GM23338 (cell line): ENCODE measurements around the gene LRRFIP2. TPM values are rescaled to one million over a fixed set of nuclear protein-coding genes. Genes with fewer than 3 reads are reported as not detected.

Source experiments
- ATAC-seq: fragments of 200-7000 bp; cut with Tn5 transposase; 3 replicates; pipeline ENCODE4 v1.9.1; 2020
- DNase-seq: peaks from one replicate; pipeline ENCODE4 v3.0.0-alpha.2; 2015; ENCODE audit warnings: low spot score
- H2AFZ ChIP-seq: fragments of 200-600 bp; sonication (generic); 2 replicates; pipeline ENCODE4 v1.8.0; 2016; ENCODE audit warnings: antibody characterized with exemption, mild to moderate bottlenecking, moderate library complexity
- H3F3A ChIP-seq: fragments of 200-600 bp; sonication (generic); replicated peaks from 2 replicates; pipeline ENCODE4 v1.8.0; 2017; ENCODE audit warnings: antibody characterized with exemption, mixed run types, low read depth
- H3K27ac ChIP-seq: fragments of 200-600 bp; sonication (generic); 2 replicates; pipeline ENCODE4 v1.6.1; 2016; ENCODE audit warnings: low read depth
- H3K27me3 ChIP-seq: fragments of 200-600 bp; sonication (generic); 2 replicates; pipeline ENCODE4 v1.8.0; 2016; ENCODE audit warnings: mild to moderate bottlenecking, mixed run types, moderate library complexity; ENCODE audit not compliant: insufficient read depth
- H3K36me3 ChIP-seq: fragments of 200-600 bp; sonication (generic); 2 replicates; pipeline ENCODE4 v1.8.0; 2016; ENCODE audit warnings: mild to moderate bottlenecking; ENCODE audit not compliant: insufficient read depth
- H3K4me1 ChIP-seq: fragments of 200-600 bp; sonication (generic); 2 replicates; pipeline ENCODE4 v1.8.0; 2016; ENCODE audit warnings: mild to moderate bottlenecking, moderate library complexity; ENCODE audit not compliant: insufficient read depth
- H3K4me2 ChIP-seq: fragments of 200-600 bp; sonication (generic); 2 replicates; pipeline ENCODE4 v1.7.1; 2017; ENCODE audit warnings: mixed run types
- H3K4me3 ChIP-seq: fragments of 200-600 bp; sonication (generic); 2 replicates; pipeline ENCODE4 v1.6.1; 2016; ENCODE audit warnings: mixed run types
- H3K79me2 ChIP-seq: fragments of 200-600 bp; sonication (generic); replicated peaks from 2 replicates; pipeline ENCODE4 v1.8.0; 2017; ENCODE audit warnings: mild to moderate bottlenecking; ENCODE audit not compliant: insufficient read depth
- H3K9me2 ChIP-seq: fragments of 200-600 bp; sonication (generic); 2 replicates; pipeline ENCODE4 v1.8.0; 2017; ENCODE audit not compliant: insufficient read depth
- H4K20me1 ChIP-seq: fragments of 200-600 bp; sonication (generic); replicated peaks from 2 replicates; pipeline ENCODE4 v1.8.0; 2017; ENCODE audit warnings: mild to moderate bottlenecking; ENCODE audit not compliant: insufficient read depth
- H3K27ac Mint-ChIP-seq: 2 replicates; pipeline ENCODE4 v1.8.0; 2020; ENCODE audit warnings: inconsistent platforms, mild to moderate bottlenecking, moderate library complexity, mixed read lengths
- H3K27me3 Mint-ChIP-seq: 3 replicates; pipeline ENCODE4 v1.8.0; 2022; ENCODE audit warnings: low read depth, mild to moderate bottlenecking, moderate library complexity, mixed read lengths, inconsistent platforms; ENCODE audit not compliant: insufficient read depth, poor library complexity
- H3K36me3 Mint-ChIP-seq: 3 replicates; pipeline ENCODE4 v1.8.0; 2021; ENCODE audit warnings: low read depth, mild to moderate bottlenecking, inconsistent platforms, moderate library complexity, mixed read lengths
- H3K4me1 Mint-ChIP-seq: 3 replicates; pipeline ENCODE4 v1.8.0; 2020; ENCODE audit warnings: mild to moderate bottlenecking, inconsistent platforms, mixed read lengths
- H3K4me3 Mint-ChIP-seq: 3 replicates; pipeline ENCODE4 v1.8.0; 2021; ENCODE audit warnings: moderate library complexity, mild to moderate bottlenecking, inconsistent platforms, mixed read lengths
- H3K9me3 Mint-ChIP-seq: 3 replicates; pipeline ENCODE4 v1.8.0; 2020; ENCODE audit warnings: moderate library complexity, mild to moderate bottlenecking, inconsistent platforms, mixed read lengths
- CREB1 ChIP-seq: fragments of 250-450 bp; sonication (Bioruptor Pico); IDR thresholded peaks from 2 replicates; pipeline ENCODE4 v1.5.0; 2020; ENCODE audit warnings: low read depth, mild to moderate bottlenecking, moderate library complexity
- ETS1 ChIP-seq: IDR thresholded peaks from 2 replicates; pipeline ENCODE4 v1.6.1; 2016; ENCODE audit warnings: antibody characterized with exemption
- EZH2 ChIP-seq: fragments of 200-600 bp; sonication (generic); IDR thresholded peaks from one replicate; pipeline ENCODE4 v1.8.0; 2017; ENCODE audit warnings: antibody characterized with exemption, mild to moderate bottlenecking, low read depth; ENCODE audit not compliant: unreplicated experiment
- EZH2phosphoT487 ChIP-seq: fragments of 200-600 bp; sonication (generic); IDR thresholded peaks from one replicate; pipeline ENCODE4 v1.8.1; 2018; ENCODE audit warnings: antibody characterized with exemption; ENCODE audit not compliant: unreplicated experiment
- JUNB ChIP-seq: IDR thresholded peaks from one replicate; pipeline ENCODE4 v1.6.1; 2016; ENCODE audit warnings: antibody characterized with exemption; ENCODE audit not compliant: unreplicated experiment
- POLR2AphosphoS5 ChIP-seq: IDR thresholded peaks from 2 replicates; pipeline ENCODE4 v1.6.1; 2016; ENCODE audit warnings: antibody characterized with exemption, low read depth
- STAT1 ChIP-seq: IDR thresholded peaks from one replicate; pipeline ENCODE4 v1.6.1; 2016; ENCODE audit warnings: antibody characterized with exemption; ENCODE audit not compliant: unreplicated experiment
- ZNF114 ChIP-seq: fragments of 250-450 bp; sonication (Bioruptor Pico); IDR thresholded peaks from 2 replicates; pipeline ENCODE4 v1.5.0; 2020; ENCODE audit warnings: mild to moderate bottlenecking, moderate library complexity
- ZNF331 ChIP-seq: fragments of 250-450 bp; sonication (Bioruptor Pico); IDR thresholded peaks from 2 replicates; pipeline ENCODE4 v1.5.0; 2020; ENCODE audit warnings: low read depth, mild to moderate bottlenecking, moderate library complexity
- polyA plus RNA-seq: library from polyadenylated mRNA; unstranded; fragments of >200 nt; fragmentation: Nextera tagmentation; extraction: Ambion mirVana; gene quantifications from 2 replicates; pipeline ENCODE4 v1.2.1, GENCODE V29; 2016
- total RNA-seq: library from RNA; depleted of rRNA; stranded (reverse); fragments of >200 nt; shearing (Covaris generic); gene quantifications from 2 replicates; pipeline ENCODE4 v1.2.3, GENCODE V29; 2014
- TF ChIP-seq, protein P1 (sequence below): IDR thresholded peaks from one replicate; pipeline ENCODE4 v1.6.1; 2018; ENCODE audit warnings: antibody characterized with exemption; ENCODE audit not compliant: unreplicated experiment
- TF ChIP-seq, protein P2 (sequence below), 2 experiments: fragments of 200-600 bp in 1 of 2; sonication (generic) in 1 of 2; conservative IDR thresholded peaks; 2 replicates each; pipeline versions ENCODE4 v1.5.1 to v1.6.1; 2016 to 2017; ENCODE audit warnings: antibody characterized with exemption in 2 of 2, low read depth in 2 of 2, mild to moderate bottlenecking in 2 of 2, moderate library complexity in 1 of 2

Gene LRRFIP2
- total and polyA plus RNA-seq, 2 experiments from 2014 or later = 20.3 to 29.0 TPM

DNA sequence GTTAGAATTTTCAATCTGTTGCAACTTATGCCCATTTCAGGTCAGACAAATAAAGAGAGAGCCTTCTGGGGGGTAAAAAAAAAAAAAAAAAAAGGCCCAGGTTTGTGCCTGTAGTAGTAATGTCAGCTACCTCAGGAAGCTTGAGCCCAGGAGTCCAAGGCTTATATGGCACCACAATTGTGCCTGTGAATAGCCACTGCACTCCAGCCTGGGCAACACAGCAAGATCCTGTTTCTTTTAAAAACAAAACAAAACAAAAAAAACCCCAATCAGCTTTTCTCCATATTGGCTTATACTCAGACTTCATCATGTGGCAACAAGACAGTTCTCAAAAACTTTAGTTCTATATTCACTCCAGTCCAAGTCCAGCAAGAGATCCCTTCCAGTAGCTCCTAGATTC is 8.4 kb upstream of the LRRFIP2 start (continued):
- TF ChIP-seq, protein P1, sequence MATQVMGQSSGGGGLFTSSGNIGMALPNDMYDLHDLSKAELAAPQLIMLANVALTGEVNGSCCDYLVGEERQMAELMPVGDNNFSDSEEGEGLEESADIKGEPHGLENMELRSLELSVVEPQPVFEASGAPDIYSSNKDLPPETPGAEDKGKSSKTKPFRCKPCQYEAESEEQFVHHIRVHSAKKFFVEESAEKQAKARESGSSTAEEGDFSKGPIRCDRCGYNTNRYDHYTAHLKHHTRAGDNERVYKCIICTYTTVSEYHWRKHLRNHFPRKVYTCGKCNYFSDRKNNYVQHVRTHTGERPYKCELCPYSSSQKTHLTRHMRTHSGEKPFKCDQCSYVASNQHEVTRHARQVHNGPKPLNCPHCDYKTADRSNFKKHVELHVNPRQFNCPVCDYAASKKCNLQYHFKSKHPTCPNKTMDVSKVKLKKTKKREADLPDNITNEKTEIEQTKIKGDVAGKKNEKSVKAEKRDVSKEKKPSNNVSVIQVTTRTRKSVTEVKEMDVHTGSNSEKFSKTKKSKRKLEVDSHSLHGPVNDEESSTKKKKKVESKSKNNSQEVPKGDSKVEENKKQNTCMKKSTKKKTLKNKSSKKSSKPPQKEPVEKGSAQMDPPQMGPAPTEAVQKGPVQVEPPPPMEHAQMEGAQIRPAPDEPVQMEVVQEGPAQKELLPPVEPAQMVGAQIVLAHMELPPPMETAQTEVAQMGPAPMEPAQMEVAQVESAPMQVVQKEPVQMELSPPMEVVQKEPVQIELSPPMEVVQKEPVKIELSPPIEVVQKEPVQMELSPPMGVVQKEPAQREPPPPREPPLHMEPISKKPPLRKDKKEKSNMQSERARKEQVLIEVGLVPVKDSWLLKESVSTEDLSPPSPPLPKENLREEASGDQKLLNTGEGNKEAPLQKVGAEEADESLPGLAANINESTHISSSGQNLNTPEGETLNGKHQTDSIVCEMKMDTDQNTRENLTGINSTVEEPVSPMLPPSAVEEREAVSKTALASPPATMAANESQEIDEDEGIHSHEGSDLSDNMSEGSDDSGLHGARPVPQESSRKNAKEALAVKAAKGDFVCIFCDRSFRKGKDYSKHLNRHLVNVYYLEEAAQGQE = no peak
- no peak for TF ChIP-seq JUNB
- no peak for TF ChIP-seq ZNF114 (CRISPR knock-in tag)

- H3K4me2 ChIP-seq = no peak overlapping the region
- Mint-ChIP-seq H3K9me3 (no peaks in the 10 kb centered on the region), H3K36me3 (no peaks in the 10 kb centered on the region), H3K27me3 (no peaks in the 10 kb centered on the region), H3K4me1 (peaks cover 4% of the 10 kb centered on the region; the same call in 2 of the 3 replicates), H3K4me3 (no peak overlapping the region), H3K27ac (no peak overlapping the region)
- peaks cover 9% of the 10 kb centered on the region; the same call in 1 of the 2 replicates for H3K4me1 ChIP-seq
- H3K4me3 ChIP-seq = no peak overlapping the region
- peaks cover 19% of the 10 kb centered on the region for H3K79me2 ChIP-seq
- H4K20me1 ChIP-seq = 0 out of 2 replicates have a peak, but pooled peaks cover 3% of the 10 kb centered on the region
- no peaks in the 10 kb centered on the region for H3K27me3 ChIP-seq
- no peak overlapping the region for H3K27ac ChIP-seq
- no peaks in the 10 kb centered on the region for H3K36me3 ChIP-seq
- H3K9me2 ChIP-seq = no peaks in the 10 kb centered on the region
- H2AFZ ChIP-seq = no peak overlapping the region
- no peaks in the 10 kb centered on the region for H3F3A ChIP-seq
- DNase-seq (no peak), ATAC-seq (no peak)
- TF ChIP-seq ZNF331 (CRISPR knock-in tag) (no peak), JUNB (no peak), CREB1 (CRISPR knock-in tag) (no peak), ETS1 (no peak), EZH2phosphoT487 (no peak), POLR2AphosphoS5 (no peak)
These were observed 7.4 kb upstream of the LRRFIP2 start for GRCh38 chr3:37181756-37182155.

- Histone ChIP-seq H3K4me1 (peaks cover 17% of the 10 kb centered on the region), H3K79me2 (peaks cover 30% of the 10 kb centered on the region), H3K36me3 (no peaks in the 10 kb centered on the region), H3F3A (no peaks in the 10 kb centered on the region), H3K27ac (no peak overlapping the region), H3K4me3 (no peak overlapping the region), H3K9me2 (no peaks in the 10 kb centered on the region), H4K20me1 (0 out of 2 replicates have a peak, but pooled peaks cover 3% of the 10 kb centered on the region), H3K4me2 (no peak overlapping the region), H3K27me3 (no peaks in the 10 kb centered on the region), H2AFZ (no peak overlapping the region)
- H3K27ac Mint-ChIP-seq = no peak overlapping the region
- no peaks in the 10 kb centered on the region for H3K9me3 Mint-ChIP-seq
- no peaks in the 10 kb centered on the region for H3K36me3 Mint-ChIP-seq
- peaks cover 4% of the 10 kb centered on the region for H3K27me3 Mint-ChIP-seq
- ATAC-seq = no peak
- no peak for DNase-seq
- no peak overlapping the region for H3K4me3 Mint-ChIP-seq
- peaks cover 14% of the 10 kb centered on the region for H3K4me1 Mint-ChIP-seq
- TF ChIP-seq CREB1 (CRISPR knock-in tag) = no peak
- no peak for TF ChIP-seq STAT1
- TF ChIP-seq, protein P2, sequence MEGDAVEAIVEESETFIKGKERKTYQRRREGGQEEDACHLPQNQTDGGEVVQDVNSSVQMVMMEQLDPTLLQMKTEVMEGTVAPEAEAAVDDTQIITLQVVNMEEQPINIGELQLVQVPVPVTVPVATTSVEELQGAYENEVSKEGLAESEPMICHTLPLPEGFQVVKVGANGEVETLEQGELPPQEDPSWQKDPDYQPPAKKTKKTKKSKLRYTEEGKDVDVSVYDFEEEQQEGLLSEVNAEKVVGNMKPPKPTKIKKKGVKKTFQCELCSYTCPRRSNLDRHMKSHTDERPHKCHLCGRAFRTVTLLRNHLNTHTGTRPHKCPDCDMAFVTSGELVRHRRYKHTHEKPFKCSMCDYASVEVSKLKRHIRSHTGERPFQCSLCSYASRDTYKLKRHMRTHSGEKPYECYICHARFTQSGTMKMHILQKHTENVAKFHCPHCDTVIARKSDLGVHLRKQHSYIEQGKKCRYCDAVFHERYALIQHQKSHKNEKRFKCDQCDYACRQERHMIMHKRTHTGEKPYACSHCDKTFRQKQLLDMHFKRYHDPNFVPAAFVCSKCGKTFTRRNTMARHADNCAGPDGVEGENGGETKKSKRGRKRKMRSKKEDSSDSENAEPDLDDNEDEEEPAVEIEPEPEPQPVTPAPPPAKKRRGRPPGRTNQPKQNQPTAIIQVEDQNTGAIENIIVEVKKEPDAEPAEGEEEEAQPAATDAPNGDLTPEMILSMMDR (conservative IDR thresholded peaks at IDR 0.05; ENCODE audit: low read depth in 2 of 2) = no peak
- no peak for TF ChIP-seq ETS1
- no peak for TF ChIP-seq EZH2phosphoT487
- no peak for TF ChIP-seq EZH2
- TF ChIP-seq ZNF114 (CRISPR knock-in tag) = no peak
These were observed 5.0 kb upstream of the LRRFIP2 start for GRCh38 chr3:37179144-37179967.
